NCI-H1417 treated with DMSO at 0.1 percent for 48 hours (cell line): ENCODE results near the gene ZNF518B.

Source experiments
- DNase-seq: peaks from one replicate; lab custom pipeline; 2025; lab: John Stamatoyannopoulos, UW

Gene ZNF518B, protein sequence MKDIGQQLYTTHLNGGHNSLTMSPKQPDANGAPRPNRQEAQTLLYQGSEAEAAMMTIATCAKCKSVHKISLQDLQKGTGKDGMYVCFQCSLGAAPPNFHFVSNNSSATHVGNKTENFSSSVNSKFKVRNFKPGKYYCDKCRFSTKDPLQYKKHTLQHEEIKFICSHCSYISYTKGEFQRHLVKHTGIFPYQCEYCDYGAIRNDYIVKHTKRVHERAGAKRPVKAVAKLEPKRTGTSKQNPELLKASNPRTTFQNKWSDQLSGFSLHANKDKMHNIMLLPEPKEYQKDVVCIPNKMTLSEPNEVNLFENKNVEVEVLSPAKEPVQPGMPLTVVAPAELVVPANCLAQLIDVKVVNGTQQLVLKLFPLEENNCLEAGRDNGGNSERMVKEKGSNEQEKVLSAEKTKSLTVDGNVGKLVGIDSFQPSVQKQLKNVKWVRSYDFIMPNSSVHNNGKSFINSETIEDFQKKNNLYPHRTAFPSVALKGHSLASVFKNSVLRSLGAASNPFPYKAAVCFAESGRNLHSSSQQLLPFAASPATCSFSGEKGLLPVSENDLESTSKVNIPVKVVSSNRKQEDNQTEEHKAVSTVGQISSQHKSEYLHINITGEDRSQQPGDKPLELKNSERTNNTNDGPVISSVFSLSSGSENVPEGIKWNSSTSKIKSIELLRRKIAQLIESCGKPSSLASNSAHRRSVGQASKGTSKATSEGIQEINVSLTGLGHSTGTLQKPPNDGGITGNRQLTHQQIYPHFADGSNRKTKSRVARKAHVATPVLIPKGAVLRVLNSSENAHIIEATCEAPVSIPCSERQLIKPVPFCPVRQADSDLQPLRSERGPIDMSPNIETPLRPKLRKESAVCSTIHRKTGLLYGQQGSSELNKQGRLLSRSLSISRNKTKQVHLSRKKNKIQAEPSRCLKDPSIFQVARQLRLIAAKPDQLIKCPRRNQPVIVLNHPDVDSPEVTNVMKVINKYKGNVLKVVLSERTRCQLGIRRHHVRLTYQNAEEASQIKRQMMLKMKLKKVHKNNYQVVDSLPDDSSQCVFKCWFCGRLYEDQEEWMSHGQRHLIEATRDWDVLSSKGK

DNA sequence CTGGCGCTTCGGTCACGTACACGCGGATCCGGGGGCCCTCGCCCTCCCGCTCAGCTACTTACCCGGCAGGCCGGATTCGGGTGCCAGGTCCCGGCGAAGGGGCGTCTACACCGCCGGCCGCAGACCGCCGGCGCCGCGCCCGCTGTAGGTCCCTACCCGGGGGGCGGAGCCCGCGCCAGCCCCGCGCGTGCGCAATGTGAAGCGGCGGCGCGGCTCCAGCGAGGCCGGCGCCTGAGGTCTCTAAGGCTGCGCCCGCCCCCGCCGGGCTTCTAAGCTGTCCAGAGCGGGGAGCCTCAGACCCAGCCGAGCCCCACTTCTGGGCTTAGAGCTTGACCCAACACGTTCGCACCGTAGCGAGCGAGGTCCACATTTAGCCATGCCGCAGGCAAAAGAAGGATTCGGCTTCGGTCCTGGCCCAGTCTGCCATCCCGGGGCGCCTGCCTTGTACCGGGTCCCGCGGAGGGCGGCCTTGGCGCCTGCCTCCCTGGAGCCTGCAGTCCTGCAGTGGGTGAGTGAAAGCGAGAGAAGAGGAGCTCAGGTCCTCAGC is at the start of gene ZNF518B:
Gene ZNF518B (minus strand): TSS at position 172 of the 547 bp plus-strand sequence. CDS start 11,098 bp downstream, outside the sequence.
- no peak for DNase-seq

DNA sequence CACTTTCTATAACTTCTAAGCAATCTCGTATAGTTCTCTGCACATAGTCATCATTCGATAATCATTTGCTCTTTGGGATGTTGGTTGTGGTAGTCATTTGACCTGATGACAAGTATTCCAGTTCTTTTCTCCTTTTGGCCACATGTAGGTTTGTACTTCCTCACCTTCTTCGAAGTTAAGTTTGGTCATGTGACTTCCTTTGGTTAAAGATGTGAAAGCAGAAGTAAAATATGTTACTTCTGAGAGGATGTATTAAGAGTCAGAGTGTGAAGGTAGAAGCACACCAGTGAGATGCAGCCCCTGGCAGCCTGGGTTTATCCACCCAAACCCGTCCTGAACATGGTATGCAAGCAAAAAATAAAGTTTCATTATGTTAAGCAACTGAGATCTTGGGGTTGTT is 48.9 kb upstream of the ZNF518B start:
- no peak for DNase-seq

DNA sequence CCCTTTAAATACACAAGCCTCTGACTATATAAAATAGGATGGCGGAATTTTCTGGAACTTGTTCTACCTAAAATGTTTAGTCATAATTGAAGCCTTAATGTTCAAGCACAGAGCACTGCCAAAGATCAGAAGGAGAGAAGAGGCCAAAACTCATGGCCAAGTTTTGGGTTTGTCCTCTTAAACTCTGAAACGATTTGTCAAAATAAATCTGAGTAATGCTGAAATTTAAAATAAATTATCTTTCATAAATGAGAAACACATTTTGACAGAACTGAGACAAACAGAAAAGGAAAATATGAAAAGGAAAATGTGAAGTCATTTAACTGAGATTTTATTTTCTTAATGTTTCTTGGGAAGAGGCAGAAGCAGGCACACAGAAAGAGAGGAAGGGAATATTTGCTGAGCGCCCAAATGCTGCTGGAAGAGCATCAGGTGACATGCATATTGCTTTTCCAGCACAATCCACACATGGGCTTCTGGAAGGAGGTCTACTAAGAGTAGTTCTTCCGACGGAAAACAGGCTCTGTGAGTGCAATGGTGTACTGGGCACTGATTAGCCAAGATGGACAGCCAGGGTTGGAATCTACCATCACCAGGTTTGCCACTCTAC is 47.4 kb upstream of the ZNF518B start:
- no peak for DNase-seq

DNA sequence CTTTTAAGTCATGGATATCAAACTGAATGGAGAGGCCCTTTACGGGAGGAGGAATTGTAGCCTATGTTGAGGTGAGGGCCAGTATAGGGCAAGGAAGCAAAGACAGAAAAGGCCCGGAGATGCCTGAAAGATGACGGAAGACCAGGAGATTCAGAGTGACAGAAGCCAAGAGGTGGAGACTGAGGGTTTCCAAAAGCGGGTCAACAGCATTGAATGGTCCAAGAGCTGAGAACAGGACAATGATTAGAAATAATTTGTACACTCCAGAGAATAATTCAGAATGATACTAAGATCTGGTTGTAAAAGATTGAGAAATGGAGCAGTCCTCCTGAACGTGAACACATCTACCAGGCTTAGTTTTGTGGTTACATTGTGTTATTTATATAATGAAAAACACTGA is 45.5 kb upstream of the ZNF518B start:
- no peak for DNase-seq

DNA sequence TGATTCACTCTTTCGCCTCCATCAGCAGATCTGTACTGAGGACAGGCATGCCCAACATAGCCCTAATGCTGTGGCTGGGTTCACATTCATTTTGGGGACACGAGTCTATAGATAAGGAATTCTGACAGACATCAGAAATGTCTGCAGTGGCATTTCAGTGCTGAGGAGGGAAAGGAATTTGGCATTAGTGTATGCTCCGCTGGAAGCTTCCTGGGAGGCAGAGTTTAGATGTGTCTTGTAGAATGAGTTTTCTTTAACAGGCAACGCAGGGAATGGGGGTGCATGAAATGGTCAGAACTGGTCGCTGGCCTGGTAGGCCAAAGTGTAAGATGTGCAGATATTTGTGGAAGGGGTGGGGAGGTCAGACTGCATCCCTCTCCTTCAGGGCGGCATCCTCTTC is 43.5 kb upstream of the ZNF518B start:
- DNase-seq: no peak

DNA sequence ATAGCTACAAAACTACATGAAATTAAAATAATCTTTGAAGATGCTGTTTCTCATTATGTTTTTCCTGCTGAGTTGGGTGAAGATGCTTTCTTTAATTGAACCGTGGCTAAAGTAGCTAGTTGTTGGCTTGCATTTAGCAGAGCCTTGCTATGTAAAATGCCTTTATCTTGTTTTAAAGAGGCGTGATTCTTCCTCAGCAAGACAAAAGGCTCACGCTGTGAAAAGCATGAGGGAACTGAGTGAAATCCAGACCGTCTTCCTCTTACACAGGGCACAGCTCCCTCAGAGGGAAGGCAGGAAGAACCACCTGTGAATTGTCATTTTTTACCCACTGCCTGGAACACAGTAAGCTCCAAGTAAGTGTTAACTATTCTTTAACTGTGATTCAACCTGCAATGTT is 39.0 kb upstream of the ZNF518B start:
- no peak for DNase-seq

DNA sequence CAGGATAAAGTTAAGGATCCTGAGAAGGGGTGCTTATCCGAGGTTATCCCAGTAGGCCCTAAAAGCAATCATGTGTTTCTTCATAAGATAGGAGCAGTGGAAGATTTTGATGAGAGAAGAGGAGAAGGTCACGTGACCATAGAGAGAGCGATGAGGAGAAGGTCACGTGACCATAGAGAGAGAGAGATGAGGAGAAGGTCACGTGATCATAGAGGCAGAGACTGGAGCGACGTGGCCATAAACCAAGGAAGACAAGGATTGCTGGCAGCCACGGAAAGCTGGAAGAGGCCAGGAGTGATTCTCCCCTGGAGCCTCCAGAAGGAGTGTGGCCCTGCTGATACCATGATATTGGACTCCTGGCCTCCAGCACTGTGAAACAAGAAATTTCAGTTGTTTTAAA is 38.4 kb upstream of the ZNF518B start:
- DNase-seq: no peak

DNA sequence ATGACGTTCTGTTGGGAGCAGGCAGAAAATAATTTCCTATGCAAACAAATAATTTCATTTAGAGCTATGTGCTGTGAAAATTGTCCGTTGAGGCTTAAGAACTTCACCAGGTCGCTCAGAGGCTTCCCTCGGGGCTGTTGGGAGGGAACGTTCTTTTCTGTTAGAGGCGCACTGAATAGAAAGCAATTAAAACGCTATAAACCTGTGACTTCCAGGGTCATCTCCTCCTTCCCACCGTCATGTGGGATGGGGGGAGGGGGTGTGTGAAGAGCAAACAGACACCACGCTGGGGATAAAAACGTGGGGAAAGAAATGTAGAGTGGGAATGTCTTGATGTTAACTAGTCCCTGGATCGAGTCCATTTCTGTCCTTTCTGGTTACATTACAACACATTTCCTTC is 35.2 kb upstream of the ZNF518B start:
- peak; percentile 15 for DNase-seq

DNA sequence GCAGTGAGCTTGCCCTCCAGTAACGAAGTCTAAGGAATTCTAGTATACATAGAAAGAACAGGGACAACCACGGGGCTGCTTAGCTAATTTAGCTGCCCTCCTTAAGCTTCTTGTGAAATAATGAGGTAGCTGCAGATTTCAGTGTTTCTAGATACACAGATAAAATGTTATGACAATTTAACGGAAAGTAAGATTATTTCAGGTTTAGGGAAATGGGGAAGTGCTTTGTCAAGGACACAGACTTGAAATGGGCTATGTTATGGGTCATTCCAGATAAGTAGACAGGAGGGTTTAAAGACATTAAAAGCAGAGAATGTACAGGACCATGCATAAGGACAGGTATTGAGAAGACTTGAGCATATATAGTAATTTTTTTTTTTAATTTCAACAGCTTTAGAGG is 34.2 kb upstream of the ZNF518B start:
- no peak for DNase-seq

DNA sequence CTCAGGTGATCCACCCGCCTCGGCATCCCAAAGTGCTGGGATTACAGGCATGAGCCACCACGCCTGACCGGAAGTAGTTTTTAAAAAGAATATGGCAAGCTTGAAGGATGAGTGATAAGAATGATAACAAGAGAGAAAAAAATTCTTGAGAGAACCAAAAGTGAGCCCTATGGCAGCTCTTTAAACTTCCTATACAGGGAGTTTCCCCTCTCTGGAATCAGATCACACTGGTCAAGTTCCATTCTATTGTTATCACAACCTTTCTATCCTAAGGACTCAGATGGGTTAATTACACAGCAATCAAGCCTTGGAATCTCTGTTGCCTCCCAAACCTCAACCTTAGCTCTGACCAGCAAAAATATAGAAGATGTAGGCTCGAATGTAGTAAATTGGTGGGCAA is 33.8 kb upstream of the ZNF518B start:
- no peak for DNase-seq

DNA sequence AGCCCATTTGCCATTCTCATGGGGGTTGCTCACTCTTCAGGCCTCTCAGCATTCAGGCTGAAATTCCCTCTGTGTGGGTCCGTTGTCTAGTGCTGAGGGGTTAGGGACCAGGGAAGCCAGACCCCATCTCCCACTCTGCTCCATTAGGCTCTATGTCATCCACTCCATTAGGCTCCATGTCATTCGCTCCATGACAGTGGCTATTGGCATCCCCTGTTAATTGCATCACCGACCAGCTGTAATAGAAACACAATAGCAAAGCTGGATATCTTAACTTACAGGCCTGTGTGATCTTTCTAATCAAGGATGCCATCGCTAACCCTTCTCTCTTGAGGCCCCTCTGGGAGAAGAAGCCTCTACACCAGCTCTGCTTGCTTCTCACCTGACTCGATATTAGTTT is 25.7 kb upstream of the ZNF518B start:
- no peak for DNase-seq

DNA sequence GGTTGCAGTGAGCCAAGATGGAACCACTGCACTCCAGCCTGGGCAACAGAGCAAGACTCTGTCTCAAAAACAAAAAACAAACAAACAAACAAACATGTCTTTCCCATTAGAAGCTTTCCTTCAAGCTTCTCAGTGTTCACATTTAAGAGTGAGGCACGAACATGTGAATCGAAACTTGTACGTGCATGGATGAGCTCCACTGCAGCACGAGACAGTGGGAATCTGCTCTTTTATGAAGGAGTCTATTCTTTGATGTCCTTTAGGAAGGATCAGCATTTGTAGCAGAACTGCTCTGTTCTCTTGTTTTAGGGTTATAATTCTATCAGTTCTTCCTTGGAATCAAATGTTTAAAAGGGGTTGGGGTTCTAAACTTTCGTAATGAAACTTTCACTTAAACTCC is 23.4 kb upstream of the ZNF518B start:
- DNase-seq: no peak

DNA sequence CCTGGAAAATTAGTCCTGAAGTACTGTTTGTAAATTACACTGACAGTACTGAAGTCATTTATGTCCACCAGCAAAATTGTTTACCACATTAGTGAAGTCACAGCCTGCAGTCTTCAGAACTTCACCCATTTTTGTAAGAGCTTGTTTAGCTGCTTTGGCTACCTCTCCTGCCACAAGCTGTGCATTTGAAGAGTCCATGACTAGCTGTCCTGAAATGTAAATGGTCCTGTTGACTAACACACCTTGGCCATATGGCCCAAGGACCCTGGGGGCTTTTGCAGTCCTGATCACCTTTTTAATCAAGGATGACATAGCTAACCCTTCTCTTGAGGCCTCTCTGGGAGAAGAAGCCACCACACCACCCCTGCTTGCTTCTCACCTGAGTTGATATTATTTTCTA is 21.4 kb upstream of the ZNF518B start:
- DNase-seq: no peak

DNA sequence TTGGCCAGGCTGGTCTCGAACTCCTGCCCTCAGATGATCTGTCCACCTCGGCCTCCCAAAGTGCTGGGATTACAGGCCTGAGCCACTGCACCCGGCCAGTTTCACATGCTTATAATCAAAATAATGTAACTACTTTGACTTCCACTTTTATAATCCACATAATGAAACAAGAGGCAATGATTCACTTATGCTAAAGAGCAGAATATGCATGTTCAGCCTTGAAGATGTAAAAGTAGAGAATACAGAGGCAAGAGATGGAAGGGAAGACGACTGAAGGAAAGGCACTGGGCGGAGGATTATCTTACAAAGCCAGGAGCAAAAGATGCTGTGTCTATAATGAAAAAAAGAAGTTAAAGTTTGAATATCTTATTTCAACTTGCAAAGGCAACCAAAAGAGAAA is 13.3 kb upstream of the ZNF518B start:
- no peak for DNase-seq

DNA sequence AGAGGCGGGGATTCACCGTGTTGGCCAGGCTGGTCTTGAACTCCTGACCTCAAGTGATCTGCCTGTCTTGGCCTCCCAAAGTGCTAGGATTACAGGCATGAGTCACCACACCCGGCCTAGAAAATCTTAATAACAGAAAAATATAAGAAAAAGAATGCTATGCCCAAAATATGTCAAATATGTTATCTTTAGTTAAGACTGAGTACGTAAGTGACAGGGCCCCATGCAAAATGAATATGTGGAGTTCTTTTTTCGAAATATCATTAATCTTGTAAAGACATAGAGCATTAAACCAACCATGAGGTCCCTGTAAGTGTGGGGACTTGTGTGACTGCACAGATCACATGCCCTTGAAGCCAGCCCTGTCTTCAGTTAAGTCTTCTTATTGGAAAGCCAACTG is 8.9 kb upstream of the ZNF518B start:
- DNase-seq: no peak

DNA sequence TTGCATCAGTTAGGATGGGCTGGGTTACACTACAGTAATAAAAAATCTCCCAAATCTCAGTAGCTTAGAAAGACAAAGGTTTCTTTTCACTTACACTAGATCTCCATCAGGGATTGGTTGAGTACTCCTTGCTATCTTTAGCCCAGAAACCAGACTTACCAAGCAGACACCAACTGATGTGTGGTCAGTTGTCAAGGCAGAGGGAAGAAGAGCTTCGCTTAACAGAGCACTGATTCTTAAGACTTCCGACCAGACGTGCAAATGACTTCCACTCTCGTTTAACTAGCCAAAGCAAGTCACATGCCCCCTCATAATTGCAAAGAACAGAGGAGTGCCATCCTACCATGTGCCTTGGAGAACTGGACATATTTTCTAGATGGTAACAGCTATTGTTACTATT is 5.7 kb upstream of the ZNF518B start:
- no peak for DNase-seq

DNA sequence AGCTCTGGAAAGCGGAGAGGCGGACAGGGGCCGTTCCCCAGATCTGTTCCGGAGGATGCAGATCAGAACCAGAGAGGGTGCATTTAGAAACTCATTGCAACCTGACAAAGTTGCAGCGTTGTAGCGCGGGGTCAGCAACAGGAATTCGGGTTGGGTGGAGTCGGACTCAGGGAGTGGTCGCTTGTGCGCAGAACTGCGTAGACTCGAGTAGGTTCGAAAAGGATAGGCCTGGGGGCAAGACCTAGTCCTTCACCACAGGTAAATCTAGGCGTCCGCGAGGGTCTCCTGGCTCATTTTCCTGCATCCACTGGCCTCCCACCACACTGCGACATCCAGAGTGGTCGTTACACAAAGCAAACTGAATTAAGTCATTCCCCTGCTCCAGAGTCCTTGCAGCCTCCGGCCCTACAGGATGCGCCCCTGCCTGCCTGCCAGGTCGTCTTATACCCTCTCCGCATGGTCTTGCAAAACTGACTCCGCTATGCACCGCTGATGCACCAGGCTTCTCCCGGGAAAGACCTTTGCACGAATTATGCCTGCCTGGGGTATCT is 4.7 kb upstream of the ZNF518B start:
- DNase-seq: no peak

DNA sequence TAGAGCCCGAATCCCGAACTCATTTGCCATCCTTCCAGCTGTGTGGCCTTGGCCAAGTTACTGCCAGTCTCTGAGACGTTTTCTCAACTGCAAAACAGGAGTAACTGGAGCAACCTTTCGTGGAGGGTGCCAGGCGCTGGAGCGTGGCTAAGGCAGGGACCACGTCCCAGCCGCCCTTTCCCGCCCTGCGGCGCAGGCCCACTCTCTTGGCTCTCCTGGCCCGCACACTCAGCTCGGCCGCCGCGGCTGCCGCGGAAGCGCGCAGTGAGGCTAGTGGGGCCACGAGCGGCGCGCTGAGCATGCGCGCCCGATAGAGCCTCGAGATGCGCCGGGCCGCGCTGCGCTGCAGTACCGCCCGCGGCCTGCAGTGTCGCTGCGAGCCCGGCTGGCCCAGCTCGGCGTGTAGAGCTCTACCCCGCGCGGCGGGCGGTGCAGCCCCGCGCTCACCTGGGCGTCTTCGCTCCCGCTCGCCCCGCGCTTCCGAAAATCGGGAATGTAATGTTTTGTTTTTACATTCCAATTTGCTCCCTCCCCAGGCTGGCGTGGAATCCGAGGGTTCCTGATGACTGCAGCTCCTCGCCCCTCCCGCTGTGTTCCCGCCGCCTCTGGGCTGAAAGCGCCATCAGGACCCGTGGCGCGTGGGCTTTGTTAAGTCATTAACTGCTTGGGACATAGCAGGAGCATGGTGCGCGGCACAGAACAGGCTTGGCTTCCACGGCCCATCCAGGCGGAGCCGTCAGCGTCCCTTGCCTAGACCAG is 4.0 kb upstream of the ZNF518B start:
- DNase-seq: no peak

DNA sequence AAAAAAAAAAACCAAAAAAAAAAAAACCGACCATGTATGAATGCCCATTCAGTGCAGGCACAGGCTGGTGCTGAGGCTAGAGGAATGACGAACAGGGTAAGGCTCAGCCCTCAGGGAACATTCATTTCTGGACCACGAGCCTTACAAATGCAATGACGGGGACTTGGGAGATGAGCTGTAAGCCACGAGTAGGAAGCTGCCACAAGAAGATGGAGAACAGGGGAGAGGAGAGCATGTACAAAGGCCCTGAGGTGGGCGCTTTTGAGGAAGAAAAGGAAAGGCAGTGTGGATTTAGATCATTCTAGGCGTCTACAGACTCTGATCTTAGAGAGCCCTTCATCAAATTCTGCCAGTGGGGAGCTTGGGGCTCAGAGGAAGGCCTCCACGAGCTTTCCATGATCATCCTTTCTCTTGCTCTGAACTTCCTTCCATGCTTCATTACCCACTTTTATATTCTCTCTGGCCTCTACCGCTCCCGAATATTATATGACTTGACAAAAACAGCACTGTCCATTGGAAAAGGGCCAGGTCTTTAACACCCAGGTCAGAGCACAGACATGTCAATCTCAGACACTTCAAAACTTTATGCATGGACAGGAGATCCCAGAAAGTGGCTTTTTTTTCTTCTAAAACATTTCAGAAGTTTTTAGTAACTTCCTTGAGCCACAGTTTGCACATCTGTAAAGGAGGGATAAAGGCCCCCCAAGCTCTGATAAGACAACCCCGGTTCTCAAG is 3.3 kb upstream of the ZNF518B start:
- no peak for DNase-seq

DNA sequence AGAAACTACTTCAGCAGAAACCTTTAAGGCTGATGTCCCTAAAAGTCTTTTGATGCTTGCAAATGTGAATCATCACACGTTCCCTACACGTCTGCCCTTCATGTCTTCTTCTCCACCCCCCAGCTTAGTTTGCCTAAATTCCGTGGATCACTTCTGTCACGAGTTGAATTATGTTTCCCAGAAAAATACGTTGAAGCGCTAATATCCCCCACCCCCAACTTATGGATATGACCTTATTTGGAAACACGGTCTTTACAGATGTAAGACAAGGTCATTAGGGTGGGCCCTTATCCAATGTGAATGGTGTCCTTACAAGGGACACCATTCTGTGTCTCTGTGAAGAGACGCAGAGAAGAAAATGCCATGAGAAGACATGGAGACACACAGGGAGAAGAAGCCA is 2.1 kb upstream of the ZNF518B start:
- no peak for DNase-seq
